Measurements from ENCODE around the gene TOX2.

TOX2 gene

DNA sequence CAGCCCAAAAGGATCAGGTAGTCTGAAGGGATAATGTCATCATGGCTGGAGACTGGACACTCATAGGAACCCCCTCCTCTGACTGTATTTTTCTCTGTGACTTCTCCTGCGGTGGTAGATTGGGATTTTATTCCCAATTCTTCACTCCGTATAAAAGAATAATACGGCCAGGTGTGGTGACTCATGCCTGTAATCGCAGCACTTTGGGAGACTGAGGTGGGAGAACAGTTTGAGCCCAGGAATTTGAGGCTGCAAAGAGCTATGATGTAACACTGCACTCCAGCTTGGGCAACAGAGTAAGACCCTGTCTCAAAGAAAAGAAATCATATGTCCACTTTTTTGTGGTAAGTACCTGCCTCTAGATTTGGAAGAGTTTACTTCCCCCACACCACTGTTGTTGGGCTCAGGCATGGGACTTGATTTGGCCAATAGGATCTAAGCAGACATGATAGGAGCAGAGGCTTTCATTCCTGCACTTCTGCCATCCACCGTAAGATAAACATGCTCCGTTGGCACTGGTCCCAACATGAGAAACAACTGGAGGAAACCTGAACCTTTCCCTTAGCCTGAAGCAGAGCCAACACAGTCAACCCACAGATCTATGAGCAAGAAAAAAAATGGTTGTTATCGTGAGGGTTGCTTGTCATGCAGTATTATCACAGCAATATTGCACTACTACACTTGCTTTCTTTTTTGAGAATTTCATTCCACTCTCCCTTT is 190.3 kb downstream of the TOX2 start:
- no peak for DNase-seq (ENCODE audit: low read depth, low spot score)

DNA sequence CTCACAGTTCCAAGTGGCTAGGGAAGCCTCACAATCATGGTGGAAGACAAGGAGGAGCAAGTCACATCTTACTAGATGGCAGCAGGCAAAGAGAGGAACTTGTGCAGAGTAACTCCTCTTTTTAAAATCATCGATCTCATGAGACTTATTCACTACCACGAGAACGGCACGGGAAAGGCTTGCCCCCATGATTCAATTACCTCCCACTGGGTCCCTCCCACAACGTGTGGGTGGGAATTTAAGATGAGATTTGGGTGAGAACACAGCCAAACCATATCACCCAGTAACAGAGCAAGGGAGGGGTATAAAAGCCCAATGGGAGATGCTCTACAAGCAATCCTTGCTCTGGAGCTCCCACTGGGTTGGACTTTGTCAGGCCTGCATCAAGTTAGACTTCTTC is 192.0 kb downstream of the TOX2 start:
- no peak for DNase-seq (ENCODE audit: low read depth, low spot score)

DNA sequence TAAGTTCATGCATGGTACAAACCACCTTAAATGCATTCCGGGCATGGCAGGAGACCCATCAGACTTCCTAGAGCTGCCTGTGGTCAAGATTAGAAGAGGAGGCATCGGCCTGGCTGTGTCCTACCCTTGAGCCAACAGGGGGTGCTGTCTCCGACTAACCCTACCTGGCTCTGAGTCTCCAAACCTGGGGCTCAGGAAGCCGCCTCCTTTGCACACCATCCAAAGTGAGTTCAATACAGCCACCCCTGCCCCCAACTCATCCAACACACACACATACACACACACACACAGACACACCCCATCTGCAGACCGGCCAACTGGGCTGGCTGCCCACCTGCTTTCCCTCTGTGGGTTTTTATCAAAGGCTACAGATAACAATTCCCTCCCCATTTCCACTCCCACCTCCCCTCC is 195.3 kb downstream of the TOX2 start:
- DNase-seq (ENCODE audit: low read depth, low spot score): no peak

DNA sequence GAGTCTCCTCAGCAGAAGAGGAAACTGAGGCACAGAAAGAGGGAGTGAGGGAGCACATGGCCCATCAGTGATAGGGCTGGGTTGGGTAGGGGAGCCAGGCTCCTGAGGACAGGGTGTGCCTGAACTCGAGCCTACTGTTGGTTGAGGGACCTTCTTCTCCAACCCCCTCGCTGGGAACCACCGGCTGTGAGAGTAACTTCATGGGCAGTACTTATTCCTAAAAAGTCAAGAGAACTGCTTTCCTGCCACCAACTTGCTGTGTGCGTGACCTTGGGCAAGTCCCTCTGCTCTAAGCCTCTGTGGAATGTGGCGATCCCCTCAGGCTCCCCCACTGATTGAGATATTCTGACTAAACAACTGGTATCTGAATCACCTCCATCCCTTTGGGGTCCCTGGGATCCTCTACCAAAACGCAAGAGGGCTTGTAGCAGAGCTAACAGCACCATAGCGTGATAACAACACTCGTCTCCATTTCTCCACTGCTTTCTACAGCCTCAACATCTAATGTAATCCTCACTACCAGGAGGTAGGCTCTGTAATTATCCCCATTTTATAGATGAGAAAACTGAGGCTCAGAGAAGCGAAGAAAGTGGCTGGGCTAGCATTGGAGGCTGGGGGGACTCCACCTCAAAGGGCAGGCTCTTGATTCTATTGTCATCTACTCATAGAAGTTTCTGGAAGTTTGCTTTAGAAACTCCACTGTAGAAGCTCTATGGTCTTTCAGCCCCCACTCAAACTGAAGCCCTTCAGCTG is 196.3 kb downstream of the TOX2 start:
- DNase-seq (ENCODE audit: low read depth, low spot score): no peak

GRCh38 chr20:44111712-44112335 is 197.2 kb downstream of the TOX2 start:
- DNase-seq (ENCODE audit: low read depth, low spot score): peak; percentile 15

DNA sequence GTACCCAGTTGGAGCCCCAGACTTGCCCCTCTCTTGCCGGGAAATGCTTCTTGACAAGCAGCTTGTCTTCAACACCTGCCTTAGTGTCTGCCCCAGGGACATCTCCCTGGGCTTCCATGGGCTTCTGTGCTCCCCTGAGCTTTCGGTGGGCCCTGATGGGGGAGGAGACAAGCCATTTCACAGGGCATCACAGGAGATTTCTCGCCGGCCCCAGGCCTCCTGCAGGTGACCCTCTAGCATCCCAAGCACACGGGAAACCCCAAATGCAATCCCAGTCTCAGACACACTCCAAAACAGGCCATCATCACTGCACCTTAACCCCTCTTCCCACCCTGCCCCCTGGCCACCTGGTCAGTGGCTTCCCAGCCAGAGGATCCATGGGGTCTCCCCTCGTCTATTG is 197.8 kb downstream of the TOX2 start:
- no peak for DNase-seq (ENCODE audit: low read depth, low spot score)

- no peak for DNase-seq (ENCODE audit: low read depth, low spot score)
Measured at GRCh38 chr20:44112889-44113617, 198.4 kb downstream of the TOX2 start.

- DNase-seq (ENCODE audit: low read depth, low spot score): no peak
Measured at GRCh38 chr20:44113618-44114376, 199.1 kb downstream of the TOX2 start.

DNA sequence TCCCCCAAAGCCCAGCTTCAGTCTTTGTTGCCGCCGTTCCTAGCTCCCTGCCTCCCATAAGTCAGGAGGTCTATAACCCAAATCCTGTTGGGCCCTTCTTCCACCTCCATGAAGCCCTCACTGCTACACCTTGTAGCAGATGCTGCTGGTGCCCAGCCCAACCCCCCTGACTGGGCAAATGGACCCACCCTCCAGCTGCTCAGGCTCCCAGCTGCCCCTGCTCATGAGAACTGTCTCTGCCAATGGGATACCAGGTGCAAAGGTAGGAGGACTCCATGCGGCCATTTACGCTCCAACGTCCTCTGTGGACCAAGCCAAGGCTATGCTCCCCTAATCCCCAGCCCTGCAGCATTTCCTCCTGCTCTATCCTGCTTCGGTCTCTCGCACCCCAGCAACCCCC is 200.5 kb downstream of the TOX2 start:
- no peak for DNase-seq (ENCODE audit: low read depth, low spot score)

DNA sequence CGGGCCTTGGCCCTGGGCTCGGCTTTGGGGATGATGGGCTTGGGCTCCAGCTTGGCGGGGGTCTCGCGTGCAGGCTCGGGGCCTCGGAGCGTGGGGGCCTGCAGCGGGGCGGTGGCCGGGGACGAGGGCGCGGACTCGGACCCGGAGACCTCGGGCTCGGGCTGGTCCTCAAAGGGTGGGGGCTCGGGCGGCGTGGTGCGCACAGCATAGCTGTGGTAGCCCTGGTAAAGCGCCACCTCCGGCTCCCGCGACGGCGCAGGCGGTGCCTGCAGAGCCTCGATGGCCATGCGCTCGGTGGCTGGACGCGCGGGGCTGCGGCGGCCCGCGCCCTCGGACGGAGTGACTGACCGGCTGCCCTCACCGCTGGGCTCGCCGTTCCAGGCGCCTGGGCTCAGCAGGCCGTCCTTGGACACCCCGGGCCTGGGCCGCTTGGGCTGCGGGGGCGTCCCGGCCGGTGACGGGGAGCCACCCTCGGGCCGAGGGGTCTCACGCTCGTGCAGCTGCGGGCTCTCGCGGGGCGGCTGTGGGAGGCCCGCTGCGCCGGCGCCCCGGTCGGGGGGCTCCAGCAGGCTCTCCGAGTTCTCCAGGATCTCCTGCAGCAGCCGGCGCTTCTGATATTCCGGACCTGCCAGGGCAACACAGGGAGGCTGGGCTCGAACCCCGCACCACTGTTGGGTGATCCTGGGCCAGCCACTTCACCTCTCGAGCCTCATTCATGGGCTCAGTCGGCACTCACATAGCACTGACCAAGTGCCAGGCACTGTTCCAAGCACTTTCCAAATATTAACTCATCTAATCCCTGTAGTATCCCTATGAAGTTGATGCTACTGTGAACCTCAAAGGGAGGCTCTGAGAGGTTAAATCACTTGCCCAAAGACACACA is 201.4 kb downstream of the TOX2 start:
- no peak for DNase-seq (ENCODE audit: low read depth, low spot score)

- no peak for DNase-seq (ENCODE audit: low read depth, low spot score)
Measured at GRCh38 chr20:44117296-44118184, 202.9 kb downstream of the TOX2 start.

DNA sequence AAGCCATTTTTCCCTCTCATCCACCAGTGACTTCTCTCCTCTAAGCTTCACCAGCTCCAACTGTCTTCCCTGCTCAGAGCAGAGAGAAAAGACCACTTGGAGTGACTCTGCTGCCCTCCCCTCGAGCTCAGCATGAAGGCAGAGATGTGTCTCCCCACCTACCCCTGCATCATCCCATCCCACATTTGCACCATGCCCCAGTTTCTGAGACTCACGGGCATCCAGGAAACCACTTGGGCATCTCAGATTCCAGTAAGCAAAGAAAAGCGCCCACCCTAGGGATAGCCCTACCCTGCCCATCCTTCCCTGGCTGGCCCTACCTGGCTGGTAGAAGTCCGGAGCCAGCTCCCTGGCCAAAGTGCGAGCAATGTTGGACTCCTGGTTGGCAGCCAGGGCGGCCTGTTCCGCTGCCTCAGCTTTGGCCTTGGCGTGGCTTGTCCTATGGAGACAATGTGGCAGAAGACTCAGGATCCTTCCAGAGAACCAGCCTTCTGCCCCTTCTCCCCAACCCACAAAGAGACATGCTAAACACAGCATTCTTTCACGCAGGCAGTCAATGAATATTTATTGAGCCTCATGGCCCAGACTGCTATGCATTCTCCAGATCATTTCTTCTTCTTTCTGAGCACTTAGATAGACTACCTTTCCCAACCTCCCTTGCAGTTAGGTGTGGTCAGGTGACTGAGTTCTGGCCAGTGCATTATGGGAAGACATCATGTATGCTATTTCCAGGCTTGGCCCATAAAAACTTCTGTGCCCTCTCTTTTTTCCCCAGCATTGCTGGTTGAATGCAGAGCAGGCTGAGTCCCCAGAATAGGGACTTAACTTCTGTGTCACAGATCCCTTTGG is 203.8 kb downstream of the TOX2 start:
- no peak for DNase-seq (ENCODE audit: low read depth, low spot score)

Measured in smooth muscle cell of the brain vasculature (primary cell).